Neural progenitor cell (in vitro differentiated cells): ENCODE data around the gene CPLANE1. TPM values are rescaled to one million over a fixed set of nuclear protein-coding genes. Genes with fewer than 3 reads are reported as not detected.

ENCODE experiments used
- DNase-seq: peaks from one replicate; pipeline ENCODE4 v3.0.0-alpha.2; 2016; ENCODE audit warnings: low spot score
- H2AFZ ChIP-seq: fragments of 200-600 bp; sonication (generic); replicated peaks from 2 replicates; pipeline ENCODE4 v1.6.1; 2016; ENCODE audit warnings: antibody characterized with exemption
- H3F3A ChIP-seq: fragments of 200-600 bp; sonication (generic); 2 replicates; pipeline ENCODE4 v1.6.1; 2016; ENCODE audit warnings: antibody characterized with exemption, low read depth
- H3K27ac ChIP-seq: fragments of 200-600 bp; sonication (generic); 2 replicates; pipeline ENCODE4 v1.5.1; 2016; ENCODE audit warnings: mild to moderate bottlenecking
- H3K27me3 ChIP-seq: fragments of 200-600 bp; sonication (generic); 2 replicates; pipeline ENCODE4 v1.6.1; 2016; ENCODE audit warnings: mild to moderate bottlenecking, moderate library complexity
- H3K36me3 ChIP-seq: fragments of 200-600 bp; sonication (generic); 2 replicates; pipeline ENCODE4 v1.5.1; 2016
- H3K4me1 ChIP-seq: fragments of 200-600 bp; sonication (generic); 2 replicates; pipeline ENCODE4 v1.6.1; 2016; ENCODE audit warnings: mixed run types
- H3K4me2 ChIP-seq: fragments of 200-600 bp; sonication (generic); 2 replicates; pipeline ENCODE4 v1.6.1; 2016
- H3K4me3 ChIP-seq: fragments of 200-600 bp; sonication (generic); 2 replicates; pipeline ENCODE4 v1.5.1; 2016
- H3K79me2 ChIP-seq: fragments of 200-600 bp; sonication (generic); 2 replicates; pipeline ENCODE4 v1.6.1; 2016; ENCODE audit warnings: low read depth
- H3K9ac ChIP-seq: fragments of 200-600 bp; sonication (generic); 2 replicates; pipeline ENCODE4 v1.6.1; 2016
- H3K9me3 ChIP-seq: fragments of 200-600 bp; sonication (generic); 2 replicates; pipeline ENCODE4 v1.5.1; 2016; ENCODE audit warnings: low read depth
- H4K20me1 ChIP-seq: fragments of 200-600 bp; sonication (generic); 2 replicates; pipeline ENCODE4 v1.6.1; 2016; ENCODE audit warnings: low read depth
- H3K27ac Mint-ChIP-seq: 3 replicates; pipeline ENCODE4 v1.8.0; 2021; ENCODE audit warnings: mixed read lengths
- H3K27me3 Mint-ChIP-seq: 2 replicates; pipeline ENCODE4 v1.8.0; 2022; ENCODE audit warnings: low read depth, mild to moderate bottlenecking, inconsistent platforms, moderate library complexity, mixed read lengths; ENCODE audit not compliant: insufficient read depth
- H3K36me3 Mint-ChIP-seq: 3 replicates; pipeline ENCODE4 v1.8.0; 2021; ENCODE audit warnings: mixed read lengths
- H3K4me1 Mint-ChIP-seq: 3 replicates; pipeline ENCODE4 v1.8.0; 2021; ENCODE audit warnings: mixed read lengths
- H3K4me3 Mint-ChIP-seq: 3 replicates; pipeline ENCODE4 v1.8.0; 2021; ENCODE audit warnings: mild to moderate bottlenecking, moderate library complexity, mixed read lengths
- H3K9me3 Mint-ChIP-seq: 3 replicates; pipeline ENCODE4 v1.8.0; 2020; ENCODE audit warnings: mixed read lengths
- CTCF ChIP-seq: fragments of 200-600 bp; sonication (generic); IDR thresholded peaks from 2 replicates; pipeline ENCODE4 v1.5.1; 2017; ENCODE audit warnings: antibody characterized with exemption, mild to moderate bottlenecking
- EZH2 ChIP-seq: fragments of 200-600 bp; sonication (generic); IDR thresholded peaks from 2 replicates; pipeline ENCODE4 v1.6.1; 2017; ENCODE audit warnings: antibody characterized with exemption, mild to moderate bottlenecking, moderate library complexity
- EZH2phosphoT487 ChIP-seq: fragments of 200-600 bp; sonication (generic); IDR thresholded peaks from 2 replicates; pipeline ENCODE4 v1.6.1; 2017; ENCODE audit warnings: antibody characterized with exemption
- total RNA-seq: library from RNA; depleted of rRNA; stranded (reverse); fragments of >200 nt; gene quantifications from 2 replicates; pipeline ENCODE4 v1.2.3, GENCODE V29; 2015; ENCODE audit warnings: low replicate concordance

CPLANE1 gene
- total RNA-seq, 1 donor from 2014 or later: 23.4 TPM

GRCh38 chr5:37077146-37077545 lies 172.0 kb downstream of the CPLANE1 start:
- Mint-ChIP-seq H3K9me3 (no peaks in the 10 kb centered on the region), H3K27ac (no peak overlapping the region)

GRCh38 chr5:37075399-37075950 lies 173.7 kb downstream of the CPLANE1 start:
- no peaks in the 10 kb centered on the region for H3K27me3 Mint-ChIP-seq
- no peaks in the 10 kb centered on the region for H4K20me1 ChIP-seq
- no peaks in the 10 kb centered on the region for H3K9me3 ChIP-seq
- no peak overlapping the region for H2AFZ ChIP-seq
- no peak overlapping the region for H3K4me2 ChIP-seq
- H3K36me3 ChIP-seq: no peaks in the 10 kb centered on the region
- no peaks in the 10 kb centered on the region for H3K4me1 ChIP-seq
- no peak overlapping the region for H3K27ac ChIP-seq
- DNase-seq: no peak
- peaks cover 9% of the 10 kb centered on the region for H3K36me3 Mint-ChIP-seq
- H3K4me3 ChIP-seq: no peak overlapping the region
- no peak for TF ChIP-seq EZH2
- no peak for TF ChIP-seq CTCF
- TF ChIP-seq EZH2phosphoT487: no peak
- no peak overlapping the region for H3K4me3 Mint-ChIP-seq
- H3K79me2 ChIP-seq: no peaks in the 10 kb centered on the region
- no peak overlapping the region for H3K9ac ChIP-seq
- no peak overlapping the region for H3K27ac Mint-ChIP-seq
- H3K4me1 Mint-ChIP-seq: no peaks in the 10 kb centered on the region
- H3K27me3 ChIP-seq: no peaks in the 10 kb centered on the region
- H3F3A ChIP-seq: no peaks in the 10 kb centered on the region
- no peaks in the 10 kb centered on the region for H3K9me3 Mint-ChIP-seq

More at GRCh38 chr5:37077146-37077545, 172.0 kb downstream of the CPLANE1 start:
- no peak overlapping the region for H3K4me3 Mint-ChIP-seq
- TF ChIP-seq EZH2phosphoT487 (no peak), EZH2 (no peak), CTCF (no peak)
- no peak overlapping the region for H3K27ac ChIP-seq
- no peaks in the 10 kb centered on the region for H3K4me1 ChIP-seq
- no peaks in the 10 kb centered on the region for H3K9me3 ChIP-seq
- no peaks in the 10 kb centered on the region for H3K36me3 ChIP-seq
- H2AFZ ChIP-seq: no peak overlapping the region
- no peaks in the 10 kb centered on the region for H3K27me3 ChIP-seq
- no peak overlapping the region for H3K4me2 ChIP-seq
- H3K79me2 ChIP-seq: no peaks in the 10 kb centered on the region
- DNase-seq: no peak
- H3K9ac ChIP-seq: no peak overlapping the region
- no peaks in the 10 kb centered on the region for H3F3A ChIP-seq
- no peaks in the 10 kb centered on the region for H3K27me3 Mint-ChIP-seq
- no peaks in the 10 kb centered on the region for H4K20me1 ChIP-seq
- no peaks in the 10 kb centered on the region for H3K4me1 Mint-ChIP-seq
- H3K36me3 Mint-ChIP-seq: peaks cover 11% of the 10 kb centered on the region
- H3K4me3 ChIP-seq: no peak overlapping the region

DNA sequence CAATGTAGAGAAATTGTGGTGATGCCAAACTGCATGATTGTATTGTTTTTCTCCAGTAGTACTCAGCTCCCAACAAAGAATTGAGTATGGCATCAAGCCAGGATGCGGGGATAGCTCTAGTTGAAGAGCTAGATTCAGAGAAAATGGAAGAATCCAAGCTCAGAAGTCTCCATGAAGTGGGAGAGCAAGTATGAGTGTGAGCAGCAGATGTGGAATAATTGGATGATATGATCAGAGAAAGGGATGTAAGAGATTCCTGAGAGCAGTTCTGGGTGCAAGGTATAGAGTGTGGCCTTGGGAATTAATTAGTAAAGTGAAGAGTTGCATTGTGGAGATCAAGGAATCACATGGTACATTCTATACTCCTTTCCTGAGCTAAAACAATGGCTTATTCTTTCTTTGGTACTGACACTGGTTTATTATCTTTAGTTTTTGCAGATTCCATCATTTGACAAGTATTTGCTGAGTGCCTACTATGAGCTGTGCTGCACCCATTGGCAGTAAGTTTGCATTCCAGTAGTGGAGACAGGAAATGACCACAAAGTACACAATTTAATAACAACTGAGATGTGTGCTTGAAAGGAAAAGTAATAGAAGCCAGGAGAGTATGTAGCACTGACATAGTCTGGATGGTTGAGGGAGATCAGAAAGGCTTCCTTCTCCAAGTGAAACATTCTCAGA lies 177.1 kb downstream of the CPLANE1 start:
- Histone ChIP-seq H2AFZ (no peak overlapping the region), H3K36me3 (no peaks in the 10 kb centered on the region), H3F3A (no peaks in the 10 kb centered on the region), H3K9me3 (no peaks in the 10 kb centered on the region), H3K4me2 (no peak overlapping the region), H3K79me2 (no peaks in the 10 kb centered on the region), H3K27ac (no peak overlapping the region), H4K20me1 (no peaks in the 10 kb centered on the region), H3K9ac (no peak overlapping the region), H3K4me3 (no peak overlapping the region), H3K27me3 (no peaks in the 10 kb centered on the region), H3K4me1 (no peaks in the 10 kb centered on the region)
- Mint-ChIP-seq H3K9me3 (no peaks in the 10 kb centered on the region), H3K4me3 (no peak overlapping the region), H3K27me3 (no peaks in the 10 kb centered on the region), H3K27ac (no peak overlapping the region), H3K4me1 (no peaks in the 10 kb centered on the region), H3K36me3 (peaks cover 2% of the 10 kb centered on the region)
- no peak for DNase-seq
- no peak for TF ChIP-seq EZH2
- TF ChIP-seq EZH2phosphoT487: no peak
- no peak for TF ChIP-seq CTCF
